GM21447 (cell line): Measurements from ENCODE around the gene TRIO.

Experiments
- ATAC-seq: cut with Tn5 transposase; IDR thresholded peaks from one replicate; pipeline ENCODE4 v1.9.1; 2021; ENCODE audit not compliant: unreplicated experiment

Gene TRIO

GRCh38 chr5:14343376-14343775 is 200.2 kb downstream of the TRIO start:
- no peak for ATAC-seq

GRCh38 chr5:14347522-14347921 is 204.4 kb downstream of the TRIO start:
- no peak for ATAC-seq

- no peak for ATAC-seq
Measured at GRCh38 chr5:14348142-14348541, 205.0 kb downstream of the TRIO start.

- no peak for ATAC-seq
Measured at GRCh38 chr5:14349029-14349428, 205.9 kb downstream of the TRIO start.

GRCh38 chr5:14351086-14351661 is 208.0 kb downstream of the TRIO start:
- ATAC-seq = no peak

GRCh38 chr5:14351845-14352712 is 208.9 kb downstream of the TRIO start:
- peak; percentile 82 for ATAC-seq

GRCh38 chr5:14353726-14354474 is 210.8 kb downstream of the TRIO start:
- ATAC-seq = no peak

- no peak for ATAC-seq
Measured at GRCh38 chr5:14355391-14355790, 212.2 kb downstream of the TRIO start.

- ATAC-seq = no peak
Measured at GRCh38 chr5:14356305-14356704, 213.2 kb downstream of the TRIO start.

- no peak for ATAC-seq
Measured at GRCh38 chr5:14357441-14357840, 214.3 kb downstream of the TRIO start.

- no peak for ATAC-seq
Measured at GRCh38 chr5:14357851-14358250, 214.7 kb downstream of the TRIO start.

- ATAC-seq = no peak
Measured at GRCh38 chr5:14358536-14358935, 215.4 kb downstream of the TRIO start.

GRCh38 chr5:14359069-14360043 is 216.2 kb downstream of the TRIO start:
- ATAC-seq = no peak

GRCh38 chr5:14362491-14362890 is 219.3 kb downstream of the TRIO start:
- no peak for ATAC-seq

- no peak for ATAC-seq
Measured at GRCh38 chr5:14364096-14364495, 221.0 kb downstream of the TRIO start.

- no peak for ATAC-seq
Measured at GRCh38 chr5:14364576-14365472, 221.7 kb downstream of the TRIO start.

GRCh38 chr5:14365831-14366430 is 222.8 kb downstream of the TRIO start:
- ATAC-seq = no peak

- ATAC-seq = no peak
Measured at GRCh38 chr5:14366763-14367162, 223.6 kb downstream of the TRIO start.

- no peak for ATAC-seq
Measured at GRCh38 chr5:14367364-14367763, 224.2 kb downstream of the TRIO start.
